ENCODE results near the gene INO80. TPM values are rescaled to one million over a fixed set of nuclear protein-coding genes. Genes with fewer than 3 reads are reported as not detected.
"Not testable (repeated sequence)": the region's sequence is repeated elsewhere in the genome, so short reads cannot be mapped to it uniquely, and the experiment has no call there.

Gene INO80
- total RNA-seq, 6 donors from 2014 or later, result 22.8 to 92.2 (median 43.9) TPM

DNA sequence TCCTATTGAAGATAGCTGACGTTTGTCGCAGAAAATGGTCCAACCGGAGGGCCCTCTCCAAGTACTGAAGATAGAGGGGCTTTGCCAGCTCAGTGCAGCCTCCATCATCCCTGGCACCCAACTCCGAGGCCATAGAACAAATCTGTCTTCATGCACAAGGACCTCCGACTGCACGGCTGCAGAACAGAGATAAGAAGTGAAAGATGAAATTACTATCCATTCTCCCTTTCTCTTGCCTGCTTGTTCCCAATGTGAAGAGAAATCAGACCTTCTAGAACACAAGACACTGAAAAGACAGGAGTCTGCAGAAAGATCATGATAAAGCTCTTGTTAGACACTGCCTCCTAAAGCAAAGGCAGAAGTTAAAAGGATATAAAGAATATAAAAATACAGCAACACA is 19.9 kb downstream of the INO80 start:
- Histone ChIP-seq H3K9me3 (no peaks in the 10 kb centered on the region), H3K4me3 (no peak overlapping the region), H3K36me3 (peaks cover 14 to 56% (median 43%) of the 10 kb centered on the region in 4 donors), H3K4me1 (peaks cover 0 to 3% (median 0%) of the 10 kb centered on the region in 4 donors), H3K27ac (no peak overlapping the region), H3K27me3 (no peaks in the 10 kb centered on the region)
- ATAC-seq (ENCODE audit: low FRiP score in 2 of 2) (no peak), DNase-seq (no peak)
- no peak for TF ChIP-seq POLR2A (IDR thresholded peaks at IDR 0.05)
- TF ChIP-seq, protein P1, sequence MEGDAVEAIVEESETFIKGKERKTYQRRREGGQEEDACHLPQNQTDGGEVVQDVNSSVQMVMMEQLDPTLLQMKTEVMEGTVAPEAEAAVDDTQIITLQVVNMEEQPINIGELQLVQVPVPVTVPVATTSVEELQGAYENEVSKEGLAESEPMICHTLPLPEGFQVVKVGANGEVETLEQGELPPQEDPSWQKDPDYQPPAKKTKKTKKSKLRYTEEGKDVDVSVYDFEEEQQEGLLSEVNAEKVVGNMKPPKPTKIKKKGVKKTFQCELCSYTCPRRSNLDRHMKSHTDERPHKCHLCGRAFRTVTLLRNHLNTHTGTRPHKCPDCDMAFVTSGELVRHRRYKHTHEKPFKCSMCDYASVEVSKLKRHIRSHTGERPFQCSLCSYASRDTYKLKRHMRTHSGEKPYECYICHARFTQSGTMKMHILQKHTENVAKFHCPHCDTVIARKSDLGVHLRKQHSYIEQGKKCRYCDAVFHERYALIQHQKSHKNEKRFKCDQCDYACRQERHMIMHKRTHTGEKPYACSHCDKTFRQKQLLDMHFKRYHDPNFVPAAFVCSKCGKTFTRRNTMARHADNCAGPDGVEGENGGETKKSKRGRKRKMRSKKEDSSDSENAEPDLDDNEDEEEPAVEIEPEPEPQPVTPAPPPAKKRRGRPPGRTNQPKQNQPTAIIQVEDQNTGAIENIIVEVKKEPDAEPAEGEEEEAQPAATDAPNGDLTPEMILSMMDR (IDR thresholded peaks at IDR 0.05), result no peak
- TF ChIP-seq EP300 (IDR thresholded peaks at IDR 0.05), result no peak
- no peak for TF ChIP-seq POLR2AphosphoS5 (IDR thresholded peaks at IDR 0.05)
- WGBS, 2 donors, result 87 to 92% methylated on average over 6 of the region's 6 CpGs

DNA sequence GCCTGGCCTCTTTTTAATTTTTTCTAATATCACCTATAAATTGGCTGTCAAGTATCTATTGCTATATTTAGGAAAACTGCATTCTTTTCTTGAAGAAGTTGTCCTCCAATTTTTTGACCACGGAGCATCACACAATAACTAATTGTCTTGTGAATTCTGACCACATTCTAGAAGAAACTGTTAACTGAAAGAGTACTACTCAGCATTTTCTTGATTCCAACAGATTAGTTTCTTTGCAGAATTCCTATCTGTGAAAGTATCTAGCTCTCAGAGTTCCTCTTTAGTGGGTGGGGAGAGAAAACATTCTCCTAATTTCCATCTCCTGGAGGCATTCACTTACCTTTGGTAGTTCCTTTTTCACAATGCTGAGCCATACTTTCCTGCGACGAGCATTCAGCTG is 31.1 kb downstream of the INO80 start:
- no peak overlapping the region for H3K4me3 ChIP-seq
- no peaks in the 10 kb centered on the region for H3K9me3 ChIP-seq
- peaks cover 20 to 100% (median 67%) of the 10 kb centered on the region in 4 donors for H3K36me3 ChIP-seq
- DNase-seq (no peak), ATAC-seq (ENCODE audit: low FRiP score in 2 of 2) (no peak)
- H3K4me1 ChIP-seq, result no peaks in the 10 kb centered on the region
- 87 to 91% methylated on average over 3 of the region's 3 CpGs for WGBS, 2 donors
- no peak overlapping the region for H3K27ac ChIP-seq
- H3K27me3 ChIP-seq, result no peaks in the 10 kb centered on the region
- TF ChIP-seq POLR2AphosphoS5 (IDR thresholded peaks at IDR 0.05), result no peak
- no peak for TF ChIP-seq POLR2A (IDR thresholded peaks at IDR 0.05)
- TF ChIP-seq, protein P1 (IDR thresholded peaks at IDR 0.05), result no peak
- TF ChIP-seq EP300 (IDR thresholded peaks at IDR 0.05), result no peak

DNA sequence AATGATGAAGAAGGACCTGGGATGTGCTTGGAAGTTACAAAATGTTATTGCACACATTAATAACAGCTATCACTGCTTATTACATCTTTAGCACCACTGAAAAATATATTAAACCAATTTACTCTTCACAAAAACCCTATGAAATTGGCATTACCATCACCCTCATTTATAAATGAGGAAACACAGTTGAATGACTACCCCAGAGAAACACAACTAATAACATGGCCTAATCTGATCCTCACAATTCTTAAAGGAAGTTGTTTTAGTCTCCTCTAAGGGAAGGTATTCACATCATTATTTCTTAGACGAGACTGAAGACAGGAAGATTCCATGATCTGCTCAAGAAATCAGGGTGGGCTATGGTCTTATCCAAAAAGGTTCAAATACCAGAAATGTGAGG is 35.9 kb downstream of the INO80 start:
- no peak for TF ChIP-seq EP300 (IDR thresholded peaks at IDR 0.05)
- Histone ChIP-seq H3K4me3 (no peak overlapping the region), H3K9me3 (no peaks in the 10 kb centered on the region), H3K27me3 (no peaks in the 10 kb centered on the region), H3K36me3 (peaks cover 31 to 100% (median 75%) of the 10 kb centered on the region in 4 donors), H3K27ac (no peak overlapping the region), H3K4me1 (no peaks in the 10 kb centered on the region)
- ATAC-seq (ENCODE audit: low FRiP score in 2 of 2) (no peak), DNase-seq (no peak)
- WGBS, 2 donors, result 89 to 90% methylated on average over 1 of the region's 1 CpG

DNA sequence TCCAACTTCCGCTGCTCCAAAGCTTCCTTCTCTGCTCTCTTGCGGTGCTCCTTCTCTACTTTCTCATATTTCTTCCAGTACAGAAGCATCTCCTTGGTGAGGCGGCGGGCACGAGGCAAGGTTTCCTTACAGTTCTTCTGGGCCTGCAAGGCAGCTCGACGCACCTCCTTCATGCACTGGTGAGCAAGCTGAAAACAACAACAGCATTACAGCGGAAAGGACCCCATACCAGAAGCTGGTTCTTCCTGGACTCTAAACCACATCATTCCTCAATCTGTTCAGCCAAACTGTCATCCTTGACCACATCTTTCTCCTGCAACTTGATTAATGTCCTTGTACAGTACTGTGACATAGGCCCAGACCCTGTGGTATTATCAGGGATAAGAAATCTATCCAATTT is 36.4 kb downstream of the INO80 start:
- Histone ChIP-seq H3K9me3 (no peaks in the 10 kb centered on the region), H3K4me3 (no peak overlapping the region), H3K36me3 (peaks cover 27 to 99% (median 74%) of the 10 kb centered on the region in 4 donors), H3K27ac (no peak overlapping the region), H3K4me1 (no peaks in the 10 kb centered on the region), H3K27me3 (no peaks in the 10 kb centered on the region)
- 81 to 88% methylated on average over 8 of the region's 8 CpGs for WGBS, 2 donors
- TF ChIP-seq POLR2A (IDR thresholded peaks at IDR 0.05), result no peak
- ATAC-seq (ENCODE audit: low FRiP score in 2 of 2) (no peak), DNase-seq (no peak)

DNA sequence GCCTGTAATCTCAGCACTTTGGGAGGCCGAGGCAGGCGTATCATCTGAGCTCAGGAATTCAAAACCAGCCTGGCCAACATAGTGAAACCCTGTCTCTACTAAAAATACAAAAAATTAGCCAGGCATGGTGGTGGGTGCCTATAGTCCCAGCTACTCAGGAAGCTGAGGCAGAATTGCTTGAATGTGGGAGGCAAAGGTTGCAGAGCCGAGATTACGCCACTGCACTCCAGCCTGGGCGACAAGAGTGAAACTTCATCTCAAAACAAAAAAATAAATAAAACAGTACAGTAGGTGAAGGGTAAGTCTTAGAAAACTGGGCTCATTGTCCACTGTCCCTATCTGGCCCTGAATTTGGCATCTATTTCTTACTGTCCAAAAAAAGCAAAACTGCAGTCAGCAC is 37.2 kb downstream of the INO80 start:
- WGBS, 2 donors, result 86 to 87% methylated on average over 5 of the region's 5 CpGs
- peaks cover 25 to 99% (median 74%) of the 10 kb centered on the region in 4 donors for H3K36me3 ChIP-seq
- not testable (repeated sequence) for DNase-seq; H3K27ac ChIP-seq; H3K4me1 ChIP-seq; H3K4me3 ChIP-seq; ATAC-seq (ENCODE audit: low FRiP score in 2 of 2); H3K27me3 ChIP-seq; H3K9me3 ChIP-seq

DNA sequence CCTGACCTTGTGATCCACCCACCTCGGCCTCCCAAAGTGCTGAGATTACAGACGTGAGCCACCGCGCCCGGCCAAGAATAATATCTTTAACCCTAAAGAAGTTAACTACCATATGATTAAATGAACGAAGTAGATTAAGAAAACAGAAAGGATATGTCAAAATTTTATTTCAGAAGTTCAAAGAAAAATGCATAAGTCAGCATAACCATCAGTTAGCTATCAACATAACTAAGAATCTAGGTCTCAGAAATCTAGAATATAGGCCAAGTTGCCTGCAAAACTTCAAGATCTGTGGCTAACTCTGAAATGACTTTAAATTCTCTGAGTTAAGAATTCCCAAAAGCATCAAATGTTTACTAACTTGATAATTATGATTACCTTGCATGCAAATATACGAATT is 38.0 kb downstream of the INO80 start:
- no peak overlapping the region for H3K4me3 ChIP-seq
- no peak overlapping the region for H3K27ac ChIP-seq
- no peaks in the 10 kb centered on the region for H3K4me1 ChIP-seq
- WGBS, 2 donors, result 91 to 97% methylated on average over 7 of the region's 7 CpGs
- DNase-seq (no peak), ATAC-seq (ENCODE audit: low FRiP score in 2 of 2) (no peak)
- H3K27me3 ChIP-seq, result no peaks in the 10 kb centered on the region
- peaks cover 33 to 99% (median 73%) of the 10 kb centered on the region in 4 donors for H3K36me3 ChIP-seq
- no peak for TF ChIP-seq POLR2A (IDR thresholded peaks at IDR 0.05)
- TF ChIP-seq, protein P1 (IDR thresholded peaks at IDR 0.05), result no peak
- TF ChIP-seq EP300 (IDR thresholded peaks at IDR 0.05), result no peak
- TF ChIP-seq POLR2AphosphoS5 (IDR thresholded peaks at IDR 0.05), result no peak
- no peaks in the 10 kb centered on the region for H3K9me3 ChIP-seq

Measured in upper lobe of left lung (tissue), 6 donors.